GM23338 (cell line): ENCODE results near the gene LRP1B.

Experiments used
- CREB1 ChIP-seq: fragments of 250-450 bp; sonication (Bioruptor Pico); IDR thresholded peaks from 2 replicates; pipeline ENCODE4 v1.5.0; 2020; ENCODE audit warnings: low read depth, mild to moderate bottlenecking, moderate library complexity
- EZH2 ChIP-seq: fragments of 200-600 bp; sonication (generic); IDR thresholded peaks from one replicate; pipeline ENCODE4 v1.8.0; 2017; ENCODE audit warnings: antibody characterized with exemption, mild to moderate bottlenecking, low read depth; ENCODE audit not compliant: unreplicated experiment
- JUNB ChIP-seq: IDR thresholded peaks from one replicate; pipeline ENCODE4 v1.6.1; 2016; ENCODE audit warnings: antibody characterized with exemption; ENCODE audit not compliant: unreplicated experiment
- ZNF114 ChIP-seq: fragments of 250-450 bp; sonication (Bioruptor Pico); IDR thresholded peaks from 2 replicates; pipeline ENCODE4 v1.5.0; 2020; ENCODE audit warnings: mild to moderate bottlenecking, moderate library complexity
- TF ChIP-seq, protein P1 (sequence below), 2 experiments: fragments of 200-600 bp in 1 of 2; sonication (generic) in 1 of 2; conservative IDR thresholded peaks; 2 replicates each; pipeline versions ENCODE4 v1.5.1 to v1.6.1; 2016 to 2017; ENCODE audit warnings: antibody characterized with exemption in 2 of 2, low read depth in 2 of 2, mild to moderate bottlenecking in 2 of 2, moderate library complexity in 1 of 2
- TF ChIP-seq, protein P2 (sequence below): IDR thresholded peaks from 2 replicates; pipeline ENCODE4 v1.6.1; 2016; ENCODE audit warnings: antibody characterized with exemption
- TF ChIP-seq, protein P3 (sequence below): IDR thresholded peaks from one replicate; pipeline ENCODE4 v1.6.1; 2018; ENCODE audit warnings: antibody characterized with exemption; ENCODE audit not compliant: unreplicated experiment
- TF ChIP-seq, protein P4 (sequence below): fragments of 250-450 bp; sonication (Bioruptor Pico); IDR thresholded peaks from 2 replicates; pipeline ENCODE4 v1.5.0; 2020; ENCODE audit warnings: mild to moderate bottlenecking, moderate library complexity

GRCh38 chr2:140869925-140870324 is 1260.9 kb downstream of the LRP1B start:
- TF ChIP-seq, protein P1, sequence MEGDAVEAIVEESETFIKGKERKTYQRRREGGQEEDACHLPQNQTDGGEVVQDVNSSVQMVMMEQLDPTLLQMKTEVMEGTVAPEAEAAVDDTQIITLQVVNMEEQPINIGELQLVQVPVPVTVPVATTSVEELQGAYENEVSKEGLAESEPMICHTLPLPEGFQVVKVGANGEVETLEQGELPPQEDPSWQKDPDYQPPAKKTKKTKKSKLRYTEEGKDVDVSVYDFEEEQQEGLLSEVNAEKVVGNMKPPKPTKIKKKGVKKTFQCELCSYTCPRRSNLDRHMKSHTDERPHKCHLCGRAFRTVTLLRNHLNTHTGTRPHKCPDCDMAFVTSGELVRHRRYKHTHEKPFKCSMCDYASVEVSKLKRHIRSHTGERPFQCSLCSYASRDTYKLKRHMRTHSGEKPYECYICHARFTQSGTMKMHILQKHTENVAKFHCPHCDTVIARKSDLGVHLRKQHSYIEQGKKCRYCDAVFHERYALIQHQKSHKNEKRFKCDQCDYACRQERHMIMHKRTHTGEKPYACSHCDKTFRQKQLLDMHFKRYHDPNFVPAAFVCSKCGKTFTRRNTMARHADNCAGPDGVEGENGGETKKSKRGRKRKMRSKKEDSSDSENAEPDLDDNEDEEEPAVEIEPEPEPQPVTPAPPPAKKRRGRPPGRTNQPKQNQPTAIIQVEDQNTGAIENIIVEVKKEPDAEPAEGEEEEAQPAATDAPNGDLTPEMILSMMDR (conservative IDR thresholded peaks at IDR 0.05; ENCODE audit: low read depth in 2 of 2): no peak
- no peak for TF ChIP-seq CREB1 (CRISPR knock-in tag)
- no peak for TF ChIP-seq ZNF114 (CRISPR knock-in tag)
- TF ChIP-seq EZH2: no peak
- TF ChIP-seq, protein P2, sequence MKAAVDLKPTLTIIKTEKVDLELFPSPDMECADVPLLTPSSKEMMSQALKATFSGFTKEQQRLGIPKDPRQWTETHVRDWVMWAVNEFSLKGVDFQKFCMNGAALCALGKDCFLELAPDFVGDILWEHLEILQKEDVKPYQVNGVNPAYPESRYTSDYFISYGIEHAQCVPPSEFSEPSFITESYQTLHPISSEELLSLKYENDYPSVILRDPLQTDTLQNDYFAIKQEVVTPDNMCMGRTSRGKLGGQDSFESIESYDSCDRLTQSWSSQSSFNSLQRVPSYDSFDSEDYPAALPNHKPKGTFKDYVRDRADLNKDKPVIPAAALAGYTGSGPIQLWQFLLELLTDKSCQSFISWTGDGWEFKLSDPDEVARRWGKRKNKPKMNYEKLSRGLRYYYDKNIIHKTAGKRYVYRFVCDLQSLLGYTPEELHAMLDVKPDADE: no peak
- TF ChIP-seq, protein P3, sequence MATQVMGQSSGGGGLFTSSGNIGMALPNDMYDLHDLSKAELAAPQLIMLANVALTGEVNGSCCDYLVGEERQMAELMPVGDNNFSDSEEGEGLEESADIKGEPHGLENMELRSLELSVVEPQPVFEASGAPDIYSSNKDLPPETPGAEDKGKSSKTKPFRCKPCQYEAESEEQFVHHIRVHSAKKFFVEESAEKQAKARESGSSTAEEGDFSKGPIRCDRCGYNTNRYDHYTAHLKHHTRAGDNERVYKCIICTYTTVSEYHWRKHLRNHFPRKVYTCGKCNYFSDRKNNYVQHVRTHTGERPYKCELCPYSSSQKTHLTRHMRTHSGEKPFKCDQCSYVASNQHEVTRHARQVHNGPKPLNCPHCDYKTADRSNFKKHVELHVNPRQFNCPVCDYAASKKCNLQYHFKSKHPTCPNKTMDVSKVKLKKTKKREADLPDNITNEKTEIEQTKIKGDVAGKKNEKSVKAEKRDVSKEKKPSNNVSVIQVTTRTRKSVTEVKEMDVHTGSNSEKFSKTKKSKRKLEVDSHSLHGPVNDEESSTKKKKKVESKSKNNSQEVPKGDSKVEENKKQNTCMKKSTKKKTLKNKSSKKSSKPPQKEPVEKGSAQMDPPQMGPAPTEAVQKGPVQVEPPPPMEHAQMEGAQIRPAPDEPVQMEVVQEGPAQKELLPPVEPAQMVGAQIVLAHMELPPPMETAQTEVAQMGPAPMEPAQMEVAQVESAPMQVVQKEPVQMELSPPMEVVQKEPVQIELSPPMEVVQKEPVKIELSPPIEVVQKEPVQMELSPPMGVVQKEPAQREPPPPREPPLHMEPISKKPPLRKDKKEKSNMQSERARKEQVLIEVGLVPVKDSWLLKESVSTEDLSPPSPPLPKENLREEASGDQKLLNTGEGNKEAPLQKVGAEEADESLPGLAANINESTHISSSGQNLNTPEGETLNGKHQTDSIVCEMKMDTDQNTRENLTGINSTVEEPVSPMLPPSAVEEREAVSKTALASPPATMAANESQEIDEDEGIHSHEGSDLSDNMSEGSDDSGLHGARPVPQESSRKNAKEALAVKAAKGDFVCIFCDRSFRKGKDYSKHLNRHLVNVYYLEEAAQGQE: no peak
- TF ChIP-seq, protein P4, sequence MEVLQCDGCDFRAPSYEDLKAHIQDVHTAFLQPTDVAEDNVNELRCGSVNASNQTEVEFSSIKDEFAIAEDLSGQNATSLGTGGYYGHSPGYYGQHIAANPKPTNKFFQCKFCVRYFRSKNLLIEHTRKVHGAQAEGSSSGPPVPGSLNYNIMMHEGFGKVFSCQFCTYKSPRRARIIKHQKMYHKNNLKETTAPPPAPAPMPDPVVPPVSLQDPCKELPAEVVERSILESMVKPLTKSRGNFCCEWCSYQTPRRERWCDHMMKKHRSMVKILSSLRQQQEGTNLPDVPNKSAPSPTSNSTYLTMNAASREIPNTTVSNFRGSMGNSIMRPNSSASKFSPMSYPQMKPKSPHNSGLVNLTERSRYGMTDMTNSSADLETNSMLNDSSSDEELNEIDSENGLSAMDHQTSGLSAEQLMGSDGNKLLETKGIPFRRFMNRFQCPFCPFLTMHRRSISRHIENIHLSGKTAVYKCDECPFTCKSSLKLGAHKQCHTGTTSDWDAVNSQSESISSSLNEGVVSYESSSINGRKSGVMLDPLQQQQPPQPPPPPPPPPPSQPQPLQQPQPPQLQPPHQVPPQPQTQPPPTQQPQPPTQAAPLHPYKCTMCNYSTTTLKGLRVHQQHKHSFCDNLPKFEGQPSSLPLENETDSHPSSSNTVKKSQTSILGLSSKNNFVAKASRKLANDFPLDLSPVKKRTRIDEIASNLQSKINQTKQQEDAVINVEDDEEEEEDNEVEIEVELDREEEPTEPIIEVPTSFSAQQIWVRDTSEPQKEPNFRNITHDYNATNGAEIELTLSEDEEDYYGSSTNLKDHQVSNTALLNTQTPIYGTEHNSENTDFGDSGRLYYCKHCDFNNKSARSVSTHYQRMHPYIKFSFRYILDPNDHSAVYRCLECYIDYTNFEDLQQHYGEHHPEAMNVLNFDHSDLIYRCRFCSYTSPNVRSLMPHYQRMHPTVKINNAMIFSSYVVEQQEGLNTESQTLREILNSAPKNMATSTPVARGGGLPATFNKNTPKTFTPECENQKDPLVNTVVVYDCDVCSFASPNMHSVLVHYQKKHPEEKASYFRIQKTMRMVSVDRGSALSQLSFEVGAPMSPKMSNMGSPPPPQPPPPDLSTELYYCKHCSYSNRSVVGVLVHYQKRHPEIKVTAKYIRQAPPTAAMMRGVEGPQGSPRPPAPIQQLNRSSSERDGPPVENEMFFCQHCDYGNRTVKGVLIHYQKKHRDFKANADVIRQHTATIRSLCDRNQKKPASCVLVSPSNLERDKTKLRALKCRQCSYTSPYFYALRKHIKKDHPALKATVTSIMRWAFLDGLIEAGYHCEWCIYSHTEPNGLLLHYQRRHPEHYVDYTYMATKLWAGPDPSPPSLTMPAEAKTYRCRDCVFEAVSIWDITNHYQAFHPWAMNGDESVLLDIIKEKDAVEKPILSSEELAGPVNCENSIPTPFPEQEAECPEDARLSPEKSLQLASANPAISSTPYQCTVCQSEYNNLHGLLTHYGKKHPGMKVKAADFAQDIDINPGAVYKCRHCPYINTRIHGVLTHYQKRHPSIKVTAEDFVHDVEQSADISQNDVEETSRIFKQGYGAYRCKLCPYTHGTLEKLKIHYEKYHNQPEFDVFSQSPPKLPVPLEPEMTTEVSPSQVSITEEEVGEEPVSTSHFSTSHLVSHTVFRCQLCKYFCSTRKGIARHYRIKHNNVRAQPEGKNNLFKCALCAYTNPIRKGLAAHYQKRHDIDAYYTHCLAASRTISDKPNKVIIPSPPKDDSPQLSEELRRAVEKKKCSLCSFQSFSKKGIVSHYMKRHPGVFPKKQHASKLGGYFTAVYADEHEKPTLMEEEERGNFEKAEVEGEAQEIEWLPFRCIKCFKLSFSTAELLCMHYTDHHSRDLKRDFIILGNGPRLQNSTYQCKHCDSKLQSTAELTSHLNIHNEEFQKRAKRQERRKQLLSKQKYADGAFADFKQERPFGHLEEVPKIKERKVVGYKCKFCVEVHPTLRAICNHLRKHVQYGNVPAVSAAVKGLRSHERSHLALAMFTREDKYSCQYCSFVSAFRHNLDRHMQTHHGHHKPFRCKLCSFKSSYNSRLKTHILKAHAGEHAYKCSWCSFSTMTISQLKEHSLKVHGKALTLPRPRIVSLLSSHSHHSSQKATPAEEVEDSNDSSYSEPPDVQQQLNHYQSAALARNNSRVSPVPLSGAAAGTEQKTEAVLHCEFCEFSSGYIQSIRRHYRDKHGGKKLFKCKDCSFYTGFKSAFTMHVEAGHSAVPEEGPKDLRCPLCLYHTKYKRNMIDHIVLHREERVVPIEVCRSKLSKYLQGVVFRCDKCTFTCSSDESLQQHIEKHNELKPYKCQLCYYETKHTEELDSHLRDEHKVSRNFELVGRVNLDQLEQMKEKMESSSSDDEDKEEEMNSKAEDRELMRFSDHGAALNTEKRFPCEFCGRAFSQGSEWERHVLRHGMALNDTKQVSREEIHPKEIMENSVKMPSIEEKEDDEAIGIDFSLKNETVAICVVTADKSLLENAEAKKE: no peak
- no peak for TF ChIP-seq JUNB
